Measurements from ENCODE around the gene ANKRD1. TPM values are rescaled to one million over a fixed set of nuclear protein-coding genes. Genes with fewer than 3 reads are reported as not detected.

ANKRD1 gene
- total RNA-seq, 1 experiment from 2014 or later, result 0.65 TPM

GRCh38 chr10:90964781-90965465 lies 44.0 kb upstream of the ANKRD1 start:
- H3K9me3 Mint-ChIP-seq (ENCODE audit: unreplicated experiment), result no peaks in the 10 kb centered on the region
- DNase-seq (ENCODE audit: unreplicated experiment), result no peak
- CTCF ChIA-PET, result no interaction called here
- intact Hi-C loops (cut with micrococcal nuclease), result loop anchor here (5.0 kb wide), 1 partner anchor 43 kb away; the partner anchor contains the start of gene ANKRD1
- H3K4me3 Mint-ChIP-seq (ENCODE audit: unreplicated experiment), result no peak overlapping the region
- no peaks in the 10 kb centered on the region for H3K36me3 Mint-ChIP-seq (ENCODE audit: insufficient read depth, unreplicated experiment)
- POLR2A ChIA-PET, result interaction anchor here (0.7 kb wide), 1 partner anchor 40 kb away, joined by 3 read pairs; no protein-coding TSS in a partner anchor
- TF ChIP-seq CTCF (IDR thresholded peaks at IDR 0.05; ENCODE audit: unreplicated experiment), result no peak
- peaks cover 32% of the 10 kb centered on the region for H3K4me1 Mint-ChIP-seq (ENCODE audit: insufficient read depth, unreplicated experiment)
- BruUV-seq (replicated peaks), result no TSS peak
- no peak overlapping the region for H3K27ac Mint-ChIP-seq (ENCODE audit: low read depth, unreplicated experiment)
- H3K27me3 Mint-ChIP-seq (ENCODE audit: insufficient read depth, unreplicated experiment), result no peaks in the 10 kb centered on the region

- Mint-ChIP-seq H3K36me3 (ENCODE audit: insufficient read depth, unreplicated experiment) (no peaks in the 10 kb centered on the region), H3K27me3 (ENCODE audit: insufficient read depth, unreplicated experiment) (no peaks in the 10 kb centered on the region), H3K4me3 (ENCODE audit: unreplicated experiment) (no peak overlapping the region), H3K9me3 (ENCODE audit: unreplicated experiment) (no peaks in the 10 kb centered on the region), H3K27ac (ENCODE audit: low read depth, unreplicated experiment) (no peak overlapping the region), H3K4me1 (ENCODE audit: insufficient read depth, unreplicated experiment) (peaks cover 22% of the 10 kb centered on the region)
- intact Hi-C loops (cut with micrococcal nuclease), result no loop called here
- TF ChIP-seq CTCF (IDR thresholded peaks at IDR 0.05; ENCODE audit: unreplicated experiment), result no peak
- BruUV-seq (replicated peaks), result no TSS peak
- CTCF ChIA-PET, result no interaction called here
- no peak for DNase-seq (ENCODE audit: unreplicated experiment)
- POLR2A ChIA-PET, result no interaction called here
Measured at GRCh38 chr10:90963331-90963730, 42.4 kb upstream of the ANKRD1 start.

- no peak for TF ChIP-seq CTCF (IDR thresholded peaks at IDR 0.05; ENCODE audit: unreplicated experiment)
- ChIA-PET POLR2A (interaction anchor here (0.6 to 1.5 kb wide), 3 partner anchors 38 to 102 kb away, joined by 3 to 7 read pairs (median 3); no protein-coding TSS in a partner anchor), CTCF (interaction anchor here (0.5 to 0.7 kb wide), 3 partner anchors 17 to 173 kb away, joined by 3 to 5 read pairs (median 3); no protein-coding TSS in a partner anchor)
- H3K27me3 Mint-ChIP-seq (ENCODE audit: insufficient read depth, unreplicated experiment), result no peaks in the 10 kb centered on the region
- H3K9me3 Mint-ChIP-seq (ENCODE audit: unreplicated experiment), result peaks cover 6% of the 10 kb centered on the region
- H3K27ac Mint-ChIP-seq (ENCODE audit: low read depth, unreplicated experiment), result peak overlapping the region; percentile 16
- H3K4me1 Mint-ChIP-seq (ENCODE audit: insufficient read depth, unreplicated experiment), result peaks cover 20% of the 10 kb centered on the region
- BruUV-seq (replicated peaks), result no TSS peak
- intact Hi-C loops (cut with micrococcal nuclease), result no loop called here
- no peak overlapping the region for H3K4me3 Mint-ChIP-seq (ENCODE audit: unreplicated experiment)
- DNase-seq (ENCODE audit: unreplicated experiment), result peak; percentile 84
- H3K36me3 Mint-ChIP-seq (ENCODE audit: insufficient read depth, unreplicated experiment), result no peaks in the 10 kb centered on the region
Measured at GRCh38 chr10:90960355-90960814, 39.5 kb upstream of the ANKRD1 start.

- peaks cover 20% of the 10 kb centered on the region for H3K4me1 Mint-ChIP-seq (ENCODE audit: insufficient read depth, unreplicated experiment)
- H3K9me3 Mint-ChIP-seq (ENCODE audit: unreplicated experiment), result peaks cover 6% of the 10 kb centered on the region
- no peaks in the 10 kb centered on the region for H3K27me3 Mint-ChIP-seq (ENCODE audit: insufficient read depth, unreplicated experiment)
- no peaks in the 10 kb centered on the region for H3K36me3 Mint-ChIP-seq (ENCODE audit: insufficient read depth, unreplicated experiment)
- no TSS peak for BruUV-seq (replicated peaks)
- no peak overlapping the region for H3K27ac Mint-ChIP-seq (ENCODE audit: low read depth, unreplicated experiment)
- CTCF ChIA-PET, result interaction anchor here (0.7 kb wide), 1 partner anchor 17 kb away, joined by 3 read pairs; no protein-coding TSS in a partner anchor
- H3K4me3 Mint-ChIP-seq (ENCODE audit: unreplicated experiment), result no peak overlapping the region
- TF ChIP-seq CTCF (IDR thresholded peaks at IDR 0.05; ENCODE audit: unreplicated experiment), result no peak
- peak; percentile 5 for DNase-seq (ENCODE audit: unreplicated experiment)
- POLR2A ChIA-PET, result interaction anchor here (1.5 kb wide), 1 partner anchor 49 kb away, joined by 7 read pairs; no protein-coding TSS in a partner anchor
- intact Hi-C loops (cut with micrococcal nuclease), result no loop called here
Measured at GRCh38 chr10:90959826-90960225, 38.9 kb upstream of the ANKRD1 start.

All from MCF 10A (cell line).